GM21717 (cell line): ENCODE results near the gene DNAJC13.

Source experiments
- ATAC-seq: cut with Tn5 transposase; IDR thresholded peaks from one replicate; pipeline ENCODE4 v1.9.1; 2021; ENCODE audit warnings: mild to moderate bottlenecking, moderate library complexity; ENCODE audit not compliant: unreplicated experiment

Gene DNAJC13

DNA sequence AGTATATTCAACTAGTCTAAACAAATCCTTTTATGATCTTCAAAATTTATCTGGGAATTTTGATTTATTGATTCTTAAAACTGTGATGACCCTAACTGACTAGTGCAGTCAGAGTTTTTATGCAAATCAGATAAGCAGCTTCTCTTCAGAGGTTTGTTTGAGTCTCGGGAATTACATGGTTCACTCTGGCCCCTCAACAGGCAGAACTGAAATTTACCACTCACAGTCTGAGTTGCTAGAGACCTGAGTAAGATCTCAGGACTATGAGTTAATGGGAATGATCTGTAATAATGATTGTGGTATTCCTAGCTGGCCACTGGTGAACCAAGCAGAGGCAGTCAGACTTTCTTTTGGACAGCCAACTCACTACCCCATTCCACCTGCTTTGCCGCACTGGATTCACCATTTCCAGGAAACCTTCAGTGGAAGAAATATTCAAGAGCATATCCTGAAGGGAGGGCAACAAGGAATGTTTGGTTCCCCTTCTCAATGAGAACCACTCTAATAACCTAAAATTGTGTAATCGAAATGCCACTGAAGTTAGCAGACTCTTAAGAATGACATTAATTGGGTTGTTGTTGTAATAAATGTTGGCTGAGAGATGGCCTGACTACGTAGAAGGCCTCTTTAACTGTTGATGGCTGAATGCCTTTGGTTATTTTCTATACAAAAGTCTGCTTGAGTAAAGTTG is 11.5 kb upstream of the DNAJC13 start:
- ATAC-seq, result no peak

DNA sequence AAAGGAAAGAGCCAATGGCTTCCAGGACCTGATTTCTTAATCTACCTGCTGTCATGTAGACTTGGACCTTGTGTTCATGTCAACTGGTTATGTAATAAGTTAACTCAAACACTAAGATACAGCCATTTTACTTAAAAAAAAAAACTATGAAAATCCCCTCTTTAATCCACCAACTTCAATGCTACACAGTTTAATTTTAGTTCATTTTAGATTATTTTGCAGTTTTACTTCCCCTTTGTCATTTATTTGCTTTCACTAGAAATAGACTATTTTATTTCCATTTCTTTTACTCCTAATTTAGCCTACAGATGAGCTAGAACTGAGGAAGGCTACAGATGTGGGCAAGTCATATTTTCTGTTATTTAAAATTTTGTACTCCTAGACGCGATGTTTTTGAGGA is 10.7 kb upstream of the DNAJC13 start:
- no peak for ATAC-seq

DNA sequence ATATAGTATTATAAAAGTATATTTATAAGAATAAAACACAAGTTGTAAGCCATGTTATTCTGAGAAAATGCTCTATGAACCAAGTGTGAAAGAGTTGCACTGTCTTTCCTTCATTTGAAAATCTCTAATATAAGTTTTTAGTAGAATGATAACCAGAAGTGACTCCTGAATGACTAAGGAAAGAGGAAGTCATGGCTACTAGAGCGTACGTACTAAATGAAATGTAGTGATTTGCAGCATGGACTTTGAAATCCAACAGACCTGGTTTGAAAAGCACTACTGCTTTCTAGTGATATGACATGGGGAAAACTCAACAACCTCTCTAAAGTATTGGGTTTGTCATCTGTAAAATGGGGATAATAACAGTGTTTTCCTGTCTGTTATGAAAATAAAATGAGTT is 10.3 kb upstream of the DNAJC13 start:
- ATAC-seq, result no peak

DNA sequence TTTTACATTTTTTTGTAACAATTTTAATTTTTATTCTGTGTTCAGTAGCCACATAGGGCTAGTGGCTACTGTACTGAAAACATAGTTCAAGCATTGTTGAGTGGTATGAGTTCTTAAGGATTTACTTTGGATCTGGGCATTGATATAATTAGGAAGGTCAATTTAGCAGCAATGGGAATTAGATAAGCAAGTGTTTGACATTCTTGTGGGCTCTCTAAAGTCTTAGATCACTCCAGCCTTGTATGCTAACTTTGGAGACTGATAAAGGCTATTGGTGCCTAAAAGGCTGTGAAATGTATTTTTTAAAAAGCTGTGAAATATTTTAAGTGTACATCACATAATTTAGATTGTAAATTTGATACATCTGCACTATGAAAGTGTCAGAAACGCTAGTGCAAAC is 2.5 kb upstream of the DNAJC13 start:
- no peak for ATAC-seq

DNA sequence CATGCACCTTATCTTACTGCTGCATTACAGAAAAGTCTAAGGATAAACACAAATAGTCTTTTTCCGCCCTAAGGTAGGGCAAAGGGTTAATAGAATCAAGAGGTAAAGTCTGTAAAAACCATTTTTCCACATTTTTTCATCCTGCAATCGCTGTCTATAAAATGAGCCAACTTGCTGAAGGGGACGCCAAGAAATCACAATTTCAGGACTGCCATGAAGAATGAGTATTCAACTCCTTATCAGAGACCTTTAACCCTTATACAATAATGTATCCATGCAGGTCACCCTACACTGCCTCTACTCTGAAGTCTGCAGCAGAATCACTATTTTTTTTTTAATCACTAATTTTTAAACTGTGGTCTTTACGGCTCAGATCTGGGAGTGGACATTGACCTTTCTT is 1.1 kb upstream of the DNAJC13 start:
- no peak for ATAC-seq

DNA sequence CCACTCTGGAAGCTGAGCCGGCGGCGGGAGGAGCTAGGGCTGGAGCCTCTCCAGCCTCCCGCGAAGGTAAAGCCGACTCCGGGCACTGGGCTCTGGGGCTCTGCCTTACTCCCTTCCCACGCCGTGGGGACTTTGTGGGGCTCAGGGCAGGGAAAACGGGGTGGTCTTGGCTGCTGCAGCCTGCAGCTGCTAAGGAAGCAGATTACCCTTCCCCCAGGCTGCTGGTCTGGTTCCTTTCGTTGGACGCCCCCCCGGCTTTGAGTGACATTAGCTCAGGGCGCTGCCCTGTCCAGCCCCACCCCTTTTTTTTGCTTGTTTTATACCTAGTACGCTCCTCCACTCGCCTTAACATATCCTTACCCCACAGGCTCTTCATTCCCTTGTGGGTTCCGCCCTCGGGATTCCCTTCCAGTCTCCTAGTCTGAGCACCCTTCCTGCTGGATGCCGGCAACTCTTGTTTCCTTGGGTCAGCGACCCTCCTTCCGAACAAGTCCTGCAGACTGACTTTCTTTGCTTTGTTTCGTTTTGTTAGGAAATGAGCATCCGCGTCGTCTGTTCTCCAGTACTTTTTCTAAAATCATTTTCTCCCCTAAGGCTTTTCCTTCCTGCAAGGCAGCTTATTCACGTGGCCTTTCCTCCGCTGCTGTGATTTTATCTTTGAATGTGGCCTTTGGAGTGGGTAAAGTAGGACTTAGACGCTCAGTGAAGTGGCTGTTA is 551 bp downstream of the DNAJC13 start:
- peak; percentile 43 for ATAC-seq

DNA sequence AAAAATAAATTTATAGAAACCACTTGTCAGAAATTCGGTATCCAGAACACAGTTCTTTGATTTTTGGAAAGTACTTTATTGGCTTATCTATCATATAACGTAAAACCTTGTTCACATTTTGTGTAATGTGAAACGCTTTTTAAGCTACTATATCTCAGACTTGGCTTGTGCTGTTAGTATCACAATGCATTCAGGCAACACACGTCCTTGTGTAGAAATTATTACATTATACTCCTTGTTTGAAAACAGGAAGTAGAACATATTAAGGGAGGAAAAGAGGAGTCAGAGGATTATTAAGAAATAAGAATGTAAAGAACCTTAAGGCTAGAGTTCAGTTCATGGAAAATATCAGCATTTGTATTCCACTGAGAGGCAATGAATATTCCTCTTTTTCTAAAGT is 1.6 kb downstream of the DNAJC13 start:
- ATAC-seq, result no peak

DNA sequence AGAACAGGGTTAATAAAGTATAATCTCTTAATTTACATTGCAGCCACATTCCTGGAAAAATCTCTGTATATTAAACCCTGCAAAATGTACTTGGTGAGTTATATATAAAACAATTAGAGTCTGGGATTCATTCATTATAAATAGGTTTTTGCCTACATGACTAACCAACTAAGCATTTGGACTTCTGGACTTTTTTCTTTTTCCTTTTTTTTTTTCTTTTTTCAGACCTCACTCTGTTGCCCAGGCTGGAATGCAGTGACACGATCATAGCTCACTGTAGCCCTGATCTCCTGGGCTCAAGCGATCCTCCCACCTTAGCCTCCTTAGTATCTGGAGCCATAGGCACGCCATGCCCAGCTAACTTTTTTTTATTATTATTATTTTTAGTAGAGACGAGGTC is 4.5 kb downstream of the DNAJC13 start:
- no peak for ATAC-seq

DNA sequence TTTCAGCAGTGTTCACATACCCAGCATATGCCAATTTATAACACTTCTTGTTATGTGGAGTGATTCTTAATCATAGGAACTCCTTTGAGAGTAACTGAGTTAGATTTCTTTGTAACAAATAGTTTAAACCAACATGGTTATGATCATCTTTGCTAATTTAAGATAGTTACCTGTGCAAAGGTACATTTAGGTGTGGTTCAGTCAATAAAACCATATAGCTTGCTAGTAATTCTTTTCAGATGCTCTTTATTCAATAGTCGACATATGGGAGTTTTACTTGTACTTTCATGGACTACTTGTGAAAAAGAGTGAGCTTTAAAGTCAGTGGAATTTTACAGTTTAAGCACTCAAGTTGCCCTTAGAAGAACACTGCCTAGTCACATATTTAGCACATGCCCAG is 5.2 kb downstream of the DNAJC13 start:
- no peak for ATAC-seq

DNA sequence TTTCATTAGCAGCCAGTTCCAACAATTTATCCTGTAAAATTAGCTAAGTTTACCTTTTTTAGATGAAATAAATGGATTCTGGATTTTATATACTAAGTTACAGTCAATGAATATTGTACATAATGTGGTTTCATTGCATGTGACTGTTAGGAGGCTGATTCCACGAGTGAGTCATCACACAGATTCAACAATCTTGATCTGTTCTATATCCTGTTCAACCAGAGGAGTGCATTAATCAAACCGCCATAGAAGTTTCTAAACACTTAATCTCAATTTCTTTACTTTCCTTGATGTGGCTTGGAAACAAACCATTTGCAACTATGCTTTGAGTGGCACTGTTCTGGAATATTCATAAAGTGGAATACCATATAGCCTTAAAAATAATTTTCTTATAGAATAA is 15.3 kb downstream of the DNAJC13 start:
- ATAC-seq, result no peak

DNA sequence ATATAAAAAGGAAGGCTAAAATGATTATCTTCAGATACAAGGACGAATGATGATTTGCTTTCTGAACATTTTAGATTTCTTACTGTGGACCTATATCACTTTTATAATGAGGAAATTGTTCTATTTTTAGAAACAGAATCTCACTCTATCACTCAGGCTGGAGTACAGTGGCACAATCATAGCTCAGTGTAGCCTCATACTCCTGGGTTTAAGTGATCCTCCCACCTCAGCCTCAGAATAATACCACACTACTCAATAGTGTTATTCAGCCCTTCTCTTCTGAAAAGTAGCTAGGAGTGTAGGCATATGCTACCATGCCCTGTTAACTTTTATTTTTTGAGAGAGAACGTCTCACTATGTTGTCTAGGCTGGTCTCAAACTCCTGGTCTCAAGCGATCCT is 15.8 kb downstream of the DNAJC13 start:
- no peak for ATAC-seq

DNA sequence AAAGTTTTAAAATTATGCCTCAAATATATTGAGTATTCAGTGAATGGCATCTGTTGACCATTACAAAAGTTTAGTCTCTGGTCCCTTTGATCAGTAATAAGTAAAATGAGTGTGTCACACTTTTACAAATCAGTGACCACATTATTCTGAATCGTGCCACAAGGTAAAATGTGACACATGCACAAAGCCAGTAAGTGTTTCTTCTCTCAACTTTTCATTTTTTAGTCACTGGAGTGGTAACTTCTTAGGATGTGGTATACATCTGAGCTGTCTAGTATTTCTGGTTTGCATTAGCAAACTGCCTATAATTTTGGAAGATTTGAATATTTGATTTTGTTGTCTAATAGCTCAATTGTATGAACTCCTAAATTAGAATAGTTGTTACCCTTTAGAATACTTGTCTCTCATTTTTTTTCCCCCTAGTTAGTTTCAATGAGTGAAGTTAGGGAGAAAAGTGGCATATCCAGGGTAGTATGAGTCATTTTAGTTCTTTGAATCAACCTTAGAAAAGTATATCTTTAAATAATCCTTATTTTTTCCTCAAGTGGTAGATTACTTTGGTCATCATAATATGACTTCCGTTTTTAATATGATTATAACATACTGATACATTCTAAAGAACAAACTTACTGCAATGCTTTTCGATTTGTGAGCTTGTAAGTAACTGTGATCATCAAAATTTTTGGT is 18.1 kb downstream of the DNAJC13 start:
- ATAC-seq, result no peak

DNA sequence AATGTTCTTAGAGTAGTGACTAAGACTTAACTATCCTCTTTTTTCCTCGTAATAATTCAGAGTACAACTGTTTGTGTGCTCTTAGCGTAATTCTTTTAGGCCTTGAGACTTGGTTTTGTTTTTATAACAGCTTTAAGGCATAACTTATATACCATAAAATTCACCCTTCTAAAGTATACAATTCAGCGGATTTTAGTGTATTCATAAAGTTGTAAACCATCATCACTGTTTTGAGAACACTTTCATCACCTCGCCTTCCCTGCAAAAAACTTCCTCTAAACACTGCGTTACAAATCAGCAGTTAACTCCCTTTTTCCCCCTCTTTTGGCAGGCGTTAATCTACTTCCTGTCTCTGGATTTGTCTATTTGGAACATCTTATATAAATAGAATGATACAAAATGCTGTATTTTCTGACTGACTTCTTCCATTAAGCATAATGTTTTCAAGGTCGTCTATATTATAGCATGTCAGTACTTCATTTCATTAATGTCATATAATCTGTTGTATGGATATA is 18.7 kb downstream of the DNAJC13 start:
- ATAC-seq, result no peak

DNA sequence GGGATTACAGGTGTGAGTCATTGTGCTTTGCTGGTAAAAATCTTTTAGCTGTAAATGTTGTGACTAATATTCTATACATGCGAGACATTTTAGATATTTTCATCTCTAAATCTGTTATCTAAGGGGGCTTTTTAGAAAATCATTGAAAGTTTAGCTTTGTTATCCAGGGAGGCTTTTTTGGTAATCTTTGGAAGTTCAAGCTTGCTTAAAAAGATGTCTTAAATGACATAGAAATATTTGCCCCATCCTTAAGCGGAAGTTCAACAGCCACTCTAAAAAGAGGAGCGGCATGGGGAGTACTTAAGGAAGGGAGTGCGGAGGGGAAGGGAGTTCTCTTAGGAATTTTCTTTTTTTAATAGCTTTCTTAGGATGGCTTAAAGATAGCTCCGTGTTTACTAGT is 26.1 kb downstream of the DNAJC13 start:
- ATAC-seq, result no peak

DNA sequence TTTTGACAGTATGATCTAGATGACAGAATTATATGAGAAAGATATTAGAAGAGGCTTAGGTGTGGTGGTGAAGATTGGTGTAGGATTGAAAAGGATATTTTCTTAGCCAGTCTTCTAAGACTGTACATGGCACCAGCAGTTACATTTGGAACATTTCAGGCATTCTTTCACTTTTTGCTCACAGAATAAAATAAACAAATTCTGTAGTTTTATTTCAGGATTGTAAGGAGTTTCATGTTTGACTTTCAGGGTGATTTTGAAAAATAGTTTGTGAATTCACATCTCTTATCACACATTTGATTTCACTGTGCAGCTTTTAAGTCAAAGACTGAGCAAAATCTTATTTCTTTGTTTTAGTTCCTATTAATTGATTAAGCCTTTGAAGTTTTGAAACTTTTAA is 27.1 kb downstream of the DNAJC13 start:
- no peak for ATAC-seq

DNA sequence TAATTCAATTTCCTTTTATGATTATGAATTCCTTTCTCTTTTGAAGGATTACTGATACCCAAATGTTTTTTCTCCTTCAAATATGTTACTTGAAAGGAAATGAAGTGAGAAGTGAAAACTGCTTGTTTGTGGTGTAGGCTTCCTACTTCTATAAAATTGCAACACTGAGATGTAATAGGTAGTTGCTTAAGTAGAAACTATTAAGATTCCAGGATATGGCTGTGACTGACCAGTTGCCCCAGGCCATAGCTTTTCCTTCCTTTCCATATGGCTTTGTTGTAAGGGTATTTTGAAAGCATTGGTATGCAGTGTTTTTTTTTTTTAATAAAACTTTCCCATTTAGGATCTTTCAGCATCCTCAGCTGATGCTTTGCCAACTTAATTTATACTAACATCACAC is 28.5 kb downstream of the DNAJC13 start:
- no peak for ATAC-seq

DNA sequence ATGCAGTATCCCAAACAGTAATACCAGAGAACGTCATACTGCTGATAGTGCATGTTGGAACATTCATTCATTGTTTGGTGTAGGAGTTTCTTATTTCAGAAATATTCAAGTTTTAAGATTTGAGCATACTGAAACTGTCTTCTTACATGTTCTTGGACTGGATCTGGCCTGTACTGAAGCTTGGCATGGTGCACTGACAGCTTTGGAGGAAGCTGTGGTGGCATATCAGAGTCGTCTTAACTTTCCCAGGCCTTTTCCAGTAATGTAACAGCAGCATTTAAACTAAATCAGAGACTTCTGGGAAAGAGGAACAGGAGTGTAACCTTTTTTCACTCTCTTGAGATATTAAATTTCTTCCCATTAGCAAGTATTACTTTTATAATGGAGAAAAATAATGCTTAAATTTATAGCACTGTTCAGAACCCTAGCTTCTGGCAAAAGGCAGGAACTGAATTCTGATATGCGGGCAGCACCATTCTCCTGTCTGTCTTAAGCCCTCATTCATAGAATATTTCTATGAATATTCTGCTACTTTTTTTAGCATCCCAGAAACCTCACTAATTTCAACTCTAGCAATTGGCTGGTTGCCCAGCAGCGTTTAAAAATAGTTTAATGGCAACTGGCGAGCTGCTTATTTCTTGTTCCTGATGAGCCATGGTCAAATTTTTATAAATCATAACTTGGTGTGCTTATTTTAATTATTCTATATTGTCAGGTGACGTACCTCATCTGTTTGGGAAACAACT is 31.1 kb downstream of the DNAJC13 start:
- ATAC-seq, result no peak

DNA sequence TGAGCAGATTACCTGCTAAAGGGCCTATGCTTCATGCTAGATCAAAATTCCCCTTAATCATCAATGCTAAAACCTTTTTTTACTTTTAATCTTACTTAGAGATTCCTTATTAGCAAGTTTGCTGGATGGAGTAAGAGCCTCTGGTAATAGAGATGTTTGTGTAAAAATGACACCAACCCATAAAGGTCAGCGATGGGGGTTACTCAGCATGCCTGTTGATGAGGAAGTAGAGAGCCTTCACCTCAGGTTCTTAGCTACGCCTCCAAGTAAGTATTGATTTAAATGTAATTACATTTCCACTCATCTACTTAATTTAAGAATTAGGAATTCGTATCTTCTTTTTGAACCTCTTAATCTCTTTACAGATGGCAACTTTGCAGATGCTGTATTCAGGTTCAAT is 38.8 kb downstream of the DNAJC13 start:
- ATAC-seq, result no peak

DNA sequence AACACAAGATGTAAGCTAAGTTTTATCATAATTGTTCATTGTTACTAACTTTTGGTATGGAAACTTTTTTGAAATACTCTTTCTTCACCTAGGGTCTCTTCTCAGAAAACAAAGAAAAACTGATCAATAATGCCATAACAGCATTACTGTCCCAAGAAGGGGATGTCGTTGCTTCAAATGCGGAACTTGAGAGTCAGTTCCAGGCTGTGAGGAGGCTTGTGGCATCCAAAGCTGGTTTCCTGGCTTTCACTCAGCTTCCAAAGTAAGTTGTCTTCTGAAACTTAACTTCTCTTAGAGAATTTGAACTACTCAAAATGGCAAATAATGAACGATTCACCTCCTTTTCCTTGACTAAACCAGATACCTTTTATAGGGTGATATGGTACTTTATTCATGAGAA is 39.3 kb downstream of the DNAJC13 start:
- no peak for ATAC-seq

DNA sequence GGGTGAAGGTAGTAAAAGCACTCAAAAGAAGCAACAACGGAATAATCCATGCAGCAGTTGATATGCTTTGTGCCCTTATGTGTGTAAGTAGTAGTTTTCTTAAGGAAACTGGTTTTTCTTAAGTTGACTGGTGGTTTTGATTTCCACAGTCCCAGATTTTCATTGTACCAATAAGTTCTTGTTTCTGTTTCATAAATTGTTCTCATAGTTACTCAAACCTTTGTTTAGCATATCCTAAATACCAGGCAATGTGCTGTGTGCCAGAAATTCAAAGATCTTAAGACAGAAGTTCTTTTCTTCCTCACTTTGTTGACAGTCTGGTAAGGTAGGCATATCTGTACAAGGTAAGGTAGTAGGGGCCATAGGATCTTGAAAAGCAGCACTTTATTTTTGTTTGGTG is 40.0 kb downstream of the DNAJC13 start:
- ATAC-seq, result no peak

DNA sequence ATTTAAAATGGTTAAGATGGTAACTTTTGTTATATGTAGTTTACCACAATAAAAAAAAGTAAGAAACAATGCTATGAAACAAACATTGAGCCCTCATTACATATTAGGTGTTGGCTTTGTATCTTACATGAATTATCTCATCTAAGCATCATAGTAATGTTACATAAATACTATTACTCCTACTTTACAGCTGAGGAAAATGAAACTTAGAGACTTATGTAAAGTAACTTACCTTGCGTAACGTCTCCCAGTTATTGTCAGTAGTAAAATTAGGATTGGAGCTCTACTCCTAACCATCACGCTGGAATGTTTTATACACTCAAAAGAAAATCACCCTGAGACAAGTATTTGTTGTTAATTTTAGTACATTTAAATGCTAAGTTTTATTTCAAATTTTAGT is 42.2 kb downstream of the DNAJC13 start:
- ATAC-seq, result no peak
